ENCODE measurements around the gene NELL1.

DNA sequence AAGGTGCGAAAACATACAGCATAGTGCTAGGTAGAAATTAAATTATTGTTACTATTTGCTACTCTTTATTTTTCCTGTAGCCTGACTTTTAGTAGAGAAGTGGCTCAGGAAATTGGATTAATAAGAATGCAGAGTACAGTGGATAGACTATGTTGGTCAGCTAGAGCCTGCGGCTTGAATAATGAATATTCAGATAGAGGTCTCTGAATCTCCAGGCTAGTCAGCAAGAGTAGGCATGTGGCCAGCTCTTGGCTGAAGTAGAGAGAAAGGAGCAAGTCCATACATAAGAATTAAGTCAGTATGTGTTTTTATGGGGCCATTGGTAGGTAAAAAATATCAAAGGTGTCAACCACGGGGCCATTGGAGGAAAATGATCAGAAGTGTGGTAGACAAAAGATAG, 413.5 kb downstream of the NELL1 start:
- TF ChIP-seq, protein P1, sequence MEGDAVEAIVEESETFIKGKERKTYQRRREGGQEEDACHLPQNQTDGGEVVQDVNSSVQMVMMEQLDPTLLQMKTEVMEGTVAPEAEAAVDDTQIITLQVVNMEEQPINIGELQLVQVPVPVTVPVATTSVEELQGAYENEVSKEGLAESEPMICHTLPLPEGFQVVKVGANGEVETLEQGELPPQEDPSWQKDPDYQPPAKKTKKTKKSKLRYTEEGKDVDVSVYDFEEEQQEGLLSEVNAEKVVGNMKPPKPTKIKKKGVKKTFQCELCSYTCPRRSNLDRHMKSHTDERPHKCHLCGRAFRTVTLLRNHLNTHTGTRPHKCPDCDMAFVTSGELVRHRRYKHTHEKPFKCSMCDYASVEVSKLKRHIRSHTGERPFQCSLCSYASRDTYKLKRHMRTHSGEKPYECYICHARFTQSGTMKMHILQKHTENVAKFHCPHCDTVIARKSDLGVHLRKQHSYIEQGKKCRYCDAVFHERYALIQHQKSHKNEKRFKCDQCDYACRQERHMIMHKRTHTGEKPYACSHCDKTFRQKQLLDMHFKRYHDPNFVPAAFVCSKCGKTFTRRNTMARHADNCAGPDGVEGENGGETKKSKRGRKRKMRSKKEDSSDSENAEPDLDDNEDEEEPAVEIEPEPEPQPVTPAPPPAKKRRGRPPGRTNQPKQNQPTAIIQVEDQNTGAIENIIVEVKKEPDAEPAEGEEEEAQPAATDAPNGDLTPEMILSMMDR (IDR thresholded peaks at IDR 0.05) = no peak
- TF ChIP-seq POLR2A (IDR thresholded peaks at IDR 0.05) = no peak
